GM18519 (cell line): ENCODE results near the gene PPP4C.

Source experiments
- ATAC-seq: cut with Tn5 transposase; IDR thresholded peaks from one replicate; pipeline ENCODE4 v1.9.1; 2021; ENCODE audit warnings: mild to moderate bottlenecking, moderate library complexity; ENCODE audit not compliant: unreplicated experiment, low FRiP score

Gene PPP4C

DNA sequence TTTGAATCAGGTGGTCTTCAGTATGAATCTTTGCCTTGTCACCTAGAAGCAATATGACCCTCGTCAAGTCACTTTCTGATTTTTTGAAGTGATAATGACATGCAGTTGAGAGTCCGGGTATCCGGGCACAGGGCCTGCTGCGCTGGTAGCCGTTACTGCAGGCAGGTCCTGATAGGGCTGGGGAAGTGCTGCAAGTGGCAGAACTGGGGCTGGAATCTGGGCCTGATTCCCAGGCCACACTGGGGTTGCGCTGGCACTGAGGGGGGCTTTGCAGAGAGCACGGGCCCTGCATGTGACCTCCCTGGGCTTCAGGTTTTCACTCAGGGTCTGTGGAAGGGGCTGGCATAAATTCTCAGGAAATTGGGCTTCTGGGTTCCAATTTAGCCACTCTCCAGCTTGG is 3.0 kb downstream of the PPP4C start:
- ATAC-seq = no peak

- no peak for ATAC-seq
Observed at GRCh38 chr16:30079480-30079879, 3.7 kb downstream of the PPP4C start.

- ATAC-seq = no peak
Observed at GRCh38 chr16:30082545-30083090, 6.8 kb downstream of the PPP4C start.

DNA sequence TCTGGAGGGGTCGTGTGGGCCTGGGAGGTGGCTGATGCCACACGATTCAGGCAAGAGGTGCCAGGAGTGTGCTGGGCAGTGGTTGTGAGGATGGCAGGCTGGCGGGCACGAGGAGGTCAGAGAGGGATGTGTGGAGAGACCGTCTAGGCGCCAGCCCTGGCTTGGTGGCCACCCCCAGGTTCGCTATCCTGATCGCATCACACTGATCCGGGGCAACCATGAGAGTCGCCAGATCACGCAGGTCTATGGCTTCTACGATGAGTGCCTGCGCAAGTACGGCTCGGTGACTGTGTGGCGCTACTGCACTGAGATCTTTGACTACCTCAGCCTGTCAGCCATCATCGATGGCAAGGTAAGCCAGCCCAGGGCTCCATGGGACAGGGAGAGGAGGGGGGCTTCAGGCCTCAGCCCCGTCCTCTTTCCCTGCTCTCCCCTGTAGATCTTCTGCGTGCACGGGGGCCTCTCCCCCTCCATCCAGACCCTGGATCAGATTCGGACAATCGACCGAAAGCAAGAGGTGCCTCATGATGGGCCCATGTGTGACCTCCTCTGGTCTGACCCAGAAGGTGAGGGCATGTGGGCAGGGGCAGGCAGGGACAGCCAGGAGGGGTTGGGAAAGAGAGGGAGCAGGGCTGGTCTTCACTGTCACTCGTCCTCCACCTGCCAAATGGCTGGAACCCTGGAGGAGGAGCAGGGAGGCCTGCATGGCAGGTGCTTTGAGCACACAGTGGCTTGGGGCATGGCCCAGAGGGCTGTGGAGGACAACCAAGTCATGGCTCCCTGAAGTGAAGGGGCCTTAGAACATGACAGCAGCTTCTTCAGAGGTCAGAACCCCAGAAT is 7.6 kb downstream of the PPP4C start:
- no peak for ATAC-seq

DNA sequence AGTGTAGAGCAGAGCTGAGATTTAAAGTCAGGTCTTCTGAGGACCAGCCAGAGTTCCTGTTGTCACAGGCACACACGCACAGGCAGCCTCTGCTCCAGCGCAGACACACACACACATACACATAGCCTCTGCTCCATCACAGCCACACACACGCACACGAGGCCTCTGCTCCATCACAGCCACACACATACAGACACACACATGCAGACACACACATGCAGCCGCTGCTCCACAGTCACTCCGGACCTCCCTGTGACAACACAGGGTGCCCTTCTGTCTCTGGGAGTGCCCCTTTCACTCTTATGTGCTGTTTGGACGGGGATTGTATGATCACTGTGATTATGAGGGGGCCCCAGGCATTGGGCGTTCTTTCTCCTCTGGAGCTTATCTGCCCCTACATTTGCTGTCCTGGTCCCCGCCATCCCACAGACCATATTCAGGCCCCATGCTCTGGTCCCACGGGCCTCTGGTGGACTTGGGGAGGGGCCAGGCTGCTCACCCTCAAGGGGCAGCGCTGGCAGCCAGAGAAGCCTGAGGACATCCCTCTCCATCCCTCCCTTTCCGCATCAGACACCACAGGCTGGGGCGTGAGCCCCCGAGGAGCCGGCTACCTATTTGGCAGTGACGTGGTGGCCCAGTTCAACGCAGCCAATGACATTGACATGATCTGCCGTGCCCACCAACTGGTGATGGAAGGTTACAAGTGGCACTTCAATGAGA is 8.5 kb downstream of the PPP4C start:
- no peak for ATAC-seq

GRCh38 chr16:30084816-30085159 is 9.0 kb downstream of the PPP4C start:
- ATAC-seq = no peak

DNA sequence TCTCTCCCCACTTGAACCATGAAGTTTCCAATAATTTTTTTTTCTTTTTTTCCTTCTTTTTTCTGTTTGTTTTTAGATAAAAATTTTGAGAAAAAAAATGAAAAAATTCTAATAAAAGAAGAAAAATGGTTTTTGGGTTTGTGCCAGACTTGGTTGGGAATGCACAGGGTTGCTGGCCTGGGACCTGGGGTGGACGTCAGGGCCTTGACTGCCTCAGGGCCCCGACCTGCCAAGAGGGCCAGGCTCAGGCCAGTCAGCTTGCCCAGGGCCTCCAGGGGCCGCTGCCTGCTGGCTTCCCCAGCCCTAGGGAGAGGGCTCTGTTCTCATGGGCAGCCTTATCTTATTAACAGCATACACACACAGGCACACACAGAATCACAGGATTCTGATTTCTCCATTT is 9.5 kb downstream of the PPP4C start:
- ATAC-seq = no peak

DNA sequence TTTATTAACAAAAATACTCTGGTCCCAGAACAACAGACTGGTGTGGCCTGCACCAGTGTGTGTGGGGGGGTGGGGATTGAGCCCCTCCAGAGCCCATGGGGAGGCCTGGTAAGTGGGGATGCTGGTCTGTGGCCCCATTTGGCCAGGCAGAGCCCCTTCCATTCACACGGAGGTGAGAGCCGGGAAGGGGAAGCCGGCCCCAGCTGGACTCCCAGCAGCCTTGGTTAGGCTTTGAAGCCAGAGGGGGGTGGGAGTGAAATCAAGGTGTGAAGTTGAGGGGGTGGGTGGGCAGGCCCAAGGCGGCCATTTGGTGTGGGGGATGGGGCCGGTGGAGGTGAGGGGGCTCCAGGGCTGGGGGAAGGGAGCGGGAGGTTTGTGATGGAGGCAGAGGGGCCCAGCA is 10.0 kb downstream of the PPP4C start:
- ATAC-seq = no peak

- no peak for ATAC-seq
Observed at GRCh38 chr16:30086291-30087140, 10.7 kb downstream of the PPP4C start.

- no peak for ATAC-seq
Observed at GRCh38 chr16:30087181-30087898, 11.5 kb downstream of the PPP4C start.

DNA sequence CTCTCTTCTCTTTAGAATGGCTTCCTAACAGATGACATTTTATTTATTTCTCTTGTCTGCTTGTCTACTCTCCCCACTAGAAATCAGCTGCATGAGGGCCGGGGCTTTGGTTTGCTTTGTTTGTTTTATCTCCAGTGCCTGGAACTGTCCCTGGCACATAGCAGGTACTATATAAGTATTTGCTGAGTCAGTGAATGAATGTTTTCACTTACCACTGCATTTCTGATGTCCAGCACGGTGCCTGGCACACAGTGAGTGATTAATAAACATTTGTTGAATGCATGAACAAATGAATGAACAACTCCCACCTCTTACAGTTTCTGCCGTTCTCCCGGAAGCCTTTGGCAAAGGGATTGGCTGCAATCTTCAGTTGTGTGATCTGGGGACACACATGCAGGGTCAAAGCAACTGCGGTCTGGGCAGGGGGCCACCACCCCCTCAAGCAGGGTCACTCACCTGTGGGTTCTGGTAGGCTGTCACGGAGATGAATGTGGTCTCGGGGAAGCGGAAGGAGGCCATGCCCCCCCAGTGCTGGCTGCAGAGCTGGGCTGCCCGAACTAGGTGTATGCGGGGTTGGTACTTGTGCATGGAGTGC is 12.5 kb downstream of the PPP4C start:
- no peak for ATAC-seq

- no peak for ATAC-seq
Observed at GRCh38 chr16:30088832-30089624, 13.2 kb downstream of the PPP4C start.

GRCh38 chr16:30090610-30091331 is 15.0 kb downstream of the PPP4C start:
- ATAC-seq = no peak

DNA sequence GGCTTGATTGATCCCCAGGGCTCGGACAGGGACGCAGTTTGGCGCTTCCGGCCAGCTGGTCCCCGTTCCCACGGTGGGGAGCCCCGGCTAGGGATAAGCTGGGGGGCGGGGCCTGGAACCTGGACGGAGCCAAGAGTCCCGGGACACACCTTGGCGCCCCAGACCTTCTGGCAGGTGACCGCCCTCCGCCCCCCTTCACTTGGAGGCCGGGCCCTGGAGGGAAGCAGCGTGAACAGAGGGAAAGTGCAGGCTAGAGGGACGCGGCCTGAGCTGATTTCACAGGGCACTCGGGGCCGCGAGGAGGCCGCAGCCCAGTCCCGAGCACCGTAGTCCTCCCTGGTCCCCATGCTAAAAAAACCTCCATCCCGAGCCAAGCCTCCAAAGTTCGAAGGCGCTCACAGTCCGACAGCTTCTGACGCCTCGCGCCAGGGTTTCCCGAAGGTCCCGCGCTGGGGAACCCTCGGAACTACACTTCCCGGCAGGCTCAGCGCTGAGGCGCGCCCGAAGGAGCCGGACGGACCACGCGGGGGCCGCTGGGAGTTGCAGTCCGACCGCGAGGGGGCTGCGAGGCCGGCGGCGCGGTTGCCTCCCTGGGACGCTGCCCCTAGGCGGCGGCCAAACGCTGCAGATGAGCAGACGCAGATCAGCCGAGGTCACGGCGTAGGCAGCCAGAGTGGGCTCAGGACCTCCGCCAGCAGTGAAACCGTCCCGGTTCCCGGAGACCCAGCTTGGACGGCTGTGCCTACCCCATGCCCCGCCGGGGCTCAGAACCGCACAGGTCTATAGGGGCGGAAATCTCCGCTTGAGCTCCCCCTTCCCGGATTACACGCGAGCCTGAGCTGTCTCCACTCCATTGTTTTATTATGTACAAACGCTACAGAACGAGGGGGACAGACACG is 15.9 kb downstream of the PPP4C start, which contains the start of gene TBX6:
Gene TBX6, minus strand, starts transcription at position 451 of the 899 bp plus-strand sequence. CDS start 731 bp downstream, outside the sequence.
- ATAC-seq = peak; percentile 46

- no peak for ATAC-seq
Observed at GRCh38 chr16:30092373-30093010, 16.7 kb downstream of the PPP4C start.

- no peak for ATAC-seq
Observed at GRCh38 chr16:30094541-30095165, 18.9 kb downstream of the PPP4C start.
